AG09309 (cell line): ENCODE measurements around the gene ELOVL5.
"Not testable (repeated sequence)": the region's sequence is repeated elsewhere in the genome, so short reads cannot be mapped to it uniquely, and the experiment has no call there.

Source experiments
- DNase-seq: peaks from one replicate; pipeline ENCODE4 v3.0.0-alpha.2; 2010; ENCODE audit warnings: low read depth
- H3K4me3 ChIP-seq: 2 replicates; pipeline ENCODE4 v1.5.1; 2011; ENCODE audit warnings: mild to moderate bottlenecking, low read depth, low read length, moderate library complexity; ENCODE audit not compliant: control insufficient read depth
- TF ChIP-seq, protein P1 (sequence below): IDR thresholded peaks from 2 replicates; pipeline ENCODE4 v1.5.1; 2011; ENCODE audit warnings: mild to moderate bottlenecking, low read depth, low read length, inconsistent platforms; ENCODE audit not compliant: insufficient read depth, control insufficient read depth; ENCODE audit errors: missing control alignments

Gene ELOVL5

GRCh38 chr6:53309059-53309900 lies 39.5 kb downstream of the ELOVL5 start:
- DNase-seq: no peak
- no peak overlapping the region for H3K4me3 ChIP-seq
- TF ChIP-seq, protein P1, sequence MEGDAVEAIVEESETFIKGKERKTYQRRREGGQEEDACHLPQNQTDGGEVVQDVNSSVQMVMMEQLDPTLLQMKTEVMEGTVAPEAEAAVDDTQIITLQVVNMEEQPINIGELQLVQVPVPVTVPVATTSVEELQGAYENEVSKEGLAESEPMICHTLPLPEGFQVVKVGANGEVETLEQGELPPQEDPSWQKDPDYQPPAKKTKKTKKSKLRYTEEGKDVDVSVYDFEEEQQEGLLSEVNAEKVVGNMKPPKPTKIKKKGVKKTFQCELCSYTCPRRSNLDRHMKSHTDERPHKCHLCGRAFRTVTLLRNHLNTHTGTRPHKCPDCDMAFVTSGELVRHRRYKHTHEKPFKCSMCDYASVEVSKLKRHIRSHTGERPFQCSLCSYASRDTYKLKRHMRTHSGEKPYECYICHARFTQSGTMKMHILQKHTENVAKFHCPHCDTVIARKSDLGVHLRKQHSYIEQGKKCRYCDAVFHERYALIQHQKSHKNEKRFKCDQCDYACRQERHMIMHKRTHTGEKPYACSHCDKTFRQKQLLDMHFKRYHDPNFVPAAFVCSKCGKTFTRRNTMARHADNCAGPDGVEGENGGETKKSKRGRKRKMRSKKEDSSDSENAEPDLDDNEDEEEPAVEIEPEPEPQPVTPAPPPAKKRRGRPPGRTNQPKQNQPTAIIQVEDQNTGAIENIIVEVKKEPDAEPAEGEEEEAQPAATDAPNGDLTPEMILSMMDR: no peak

- H3K4me3 ChIP-seq: no peak overlapping the region
- DNase-seq: no peak
- TF ChIP-seq, protein P1: no peak
Observed at GRCh38 chr6:53306819-53307347, 41.9 kb downstream of the ELOVL5 start.

DNA sequence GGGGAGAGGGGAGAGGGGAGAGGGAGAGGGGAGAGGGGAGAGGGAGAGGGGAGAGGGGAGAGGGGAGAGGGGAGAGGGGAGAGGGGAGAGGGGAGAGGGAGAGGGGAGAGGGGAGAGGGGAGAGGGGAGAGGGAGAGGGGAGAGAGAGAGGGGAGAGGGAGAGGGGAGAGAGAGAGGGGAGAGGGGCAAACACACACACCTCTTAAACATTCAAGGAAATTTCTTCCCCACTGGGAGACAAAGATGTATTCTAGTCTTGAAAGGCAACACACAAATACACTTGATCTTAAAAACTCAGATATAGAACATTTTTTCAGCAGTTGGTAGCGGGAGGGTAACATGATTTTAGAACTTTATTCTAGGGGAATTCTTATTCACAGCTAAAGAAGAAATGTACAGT lies 42.5 kb downstream of the ELOVL5 start:
- not testable (repeated sequence) for DNase-seq, H3K4me3 ChIP-seq

- H3K4me3 ChIP-seq, DNase-seq: not testable (repeated sequence)
Observed at GRCh38 chr6:53305506-53306005, 43.2 kb downstream of the ELOVL5 start.

- not testable (repeated sequence) for DNase-seq, H3K4me3 ChIP-seq
Observed at GRCh38 chr6:53304953-53305352, 43.8 kb downstream of the ELOVL5 start.

DNA sequence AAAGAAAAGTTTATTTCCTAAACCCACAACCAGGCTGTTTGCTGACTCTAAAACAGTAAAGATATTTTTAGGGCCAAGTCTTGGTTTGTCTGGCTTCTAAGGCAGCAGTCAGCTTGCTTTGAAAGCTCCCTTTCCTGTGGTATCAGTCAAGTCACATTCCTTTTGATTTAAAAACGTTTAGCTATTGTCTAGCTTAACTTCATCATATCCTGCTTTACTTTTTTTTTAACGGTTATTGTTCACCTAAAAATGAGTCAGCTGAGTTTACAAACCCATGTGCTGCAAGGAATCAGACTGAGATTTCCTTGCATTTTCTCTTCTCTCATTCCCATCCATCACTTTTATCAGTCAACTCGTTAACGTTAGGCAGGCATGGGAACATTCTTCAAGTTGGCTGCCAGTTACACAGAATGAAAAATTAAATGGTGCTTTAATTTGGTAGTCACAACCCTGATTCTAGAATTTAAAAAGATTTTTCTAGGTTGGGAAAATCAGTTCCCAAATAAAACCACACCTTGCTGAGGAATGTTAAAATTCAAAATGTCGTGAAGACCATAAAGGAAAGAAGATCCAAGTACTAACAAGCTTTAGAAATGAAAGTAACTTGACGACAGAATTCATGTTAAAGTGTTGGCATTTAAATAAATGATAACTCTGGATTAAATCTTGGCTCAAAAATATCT lies 45.9 kb downstream of the ELOVL5 start:
- peak overlapping the region; percentile 14 for H3K4me3 ChIP-seq
- DNase-seq: peak; percentile 76
- TF ChIP-seq, protein P1: no peak

- no peak for DNase-seq
- TF ChIP-seq, protein P1: no peak
- H3K4me3 ChIP-seq: no peak overlapping the region
Observed at GRCh38 chr6:53301801-53302537, 46.8 kb downstream of the ELOVL5 start.
